ENCODE results near the gene ZBTB7C.

ZBTB7C gene

GRCh38 chr18:48390641-48391040 is 18.5 kb downstream of the ZBTB7C start:
- no peak for DNase-seq (ENCODE audit: low spot score)

- DNase-seq (ENCODE audit: low spot score), result no peak
These were observed 20.7 kb downstream of the ZBTB7C start for GRCh38 chr18:48388478-48388877.

- DNase-seq (ENCODE audit: low spot score), result no peak
These were observed 21.9 kb downstream of the ZBTB7C start for GRCh38 chr18:48387300-48387699.

GRCh38 chr18:48385596-48385995 is 23.6 kb downstream of the ZBTB7C start:
- no peak for DNase-seq (ENCODE audit: low spot score)

GRCh38 chr18:48376934-48377333 is 32.2 kb downstream of the ZBTB7C start:
- DNase-seq (ENCODE audit: low spot score), result no peak

- no peak for DNase-seq (ENCODE audit: low spot score)
These were observed 32.8 kb downstream of the ZBTB7C start for GRCh38 chr18:48376406-48376805.

GRCh38 chr18:48375150-48375800 is 33.9 kb downstream of the ZBTB7C start:
- no peak for DNase-seq (ENCODE audit: low spot score)

GRCh38 chr18:48374423-48375149 is 34.6 kb downstream of the ZBTB7C start:
- DNase-seq (ENCODE audit: low spot score), result no peak

- no peak for DNase-seq (ENCODE audit: low spot score)
These were observed 37.2 kb downstream of the ZBTB7C start for GRCh38 chr18:48371854-48372602.

- DNase-seq (ENCODE audit: low spot score), result no peak
These were observed 41.6 kb downstream of the ZBTB7C start for GRCh38 chr18:48367557-48367956.

GRCh38 chr18:48365965-48366364 is 43.2 kb downstream of the ZBTB7C start:
- no peak for DNase-seq (ENCODE audit: low spot score)

GRCh38 chr18:48364146-48364545 is 45.0 kb downstream of the ZBTB7C start:
- no peak for DNase-seq (ENCODE audit: low spot score)

- DNase-seq (ENCODE audit: low spot score), result no peak
These were observed 46.0 kb downstream of the ZBTB7C start for GRCh38 chr18:48363175-48363574.

GRCh38 chr18:48361801-48362200 is 47.4 kb downstream of the ZBTB7C start:
- no peak for DNase-seq (ENCODE audit: low spot score)

GRCh38 chr18:48360376-48361021 is 48.7 kb downstream of the ZBTB7C start:
- no peak for DNase-seq (ENCODE audit: low spot score)

GRCh38 chr18:48359626-48360025 is 49.6 kb downstream of the ZBTB7C start:
- no peak for DNase-seq (ENCODE audit: low spot score)

GRCh38 chr18:48358868-48359267 is 50.3 kb downstream of the ZBTB7C start:
- DNase-seq (ENCODE audit: low spot score), result no peak

GRCh38 chr18:48356909-48357631 is 52.1 kb downstream of the ZBTB7C start:
- no peak for DNase-seq (ENCODE audit: low spot score)

- DNase-seq (ENCODE audit: low spot score), result no peak
These were observed 52.9 kb downstream of the ZBTB7C start for GRCh38 chr18:48356151-48356745.

GRCh38 chr18:48355276-48356115 is 53.7 kb downstream of the ZBTB7C start:
- no peak for DNase-seq (ENCODE audit: low spot score)

Data from hepatic stellate cell (primary cell).